Activated CD4-positive, alpha-beta T cell treated with anti-CD3 and anti-CD28 coated beads, Interleukin-2, amount 10 ng/mL, durations not matched to agents 24 days and 14 days (primary cell): ENCODE data around the gene SEL1L3. TPM values are rescaled to one million over a fixed set of nuclear protein-coding genes. Genes with fewer than 3 reads are reported as not detected.

Source experiments
- DNase-seq: peaks from one replicate; pipeline ENCODE4 v3.0.0; 2022
- H3K27ac Mint-ChIP-seq: one replicate; pipeline ENCODE4 v1.8.0; 2022; ENCODE audit warnings: mild to moderate bottlenecking, mixed read lengths
- H3K27me3 Mint-ChIP-seq: one replicate; pipeline ENCODE4 v1.8.0; 2022; ENCODE audit warnings: mixed read lengths
- H3K36me3 Mint-ChIP-seq: one replicate; pipeline ENCODE4 v1.8.0; 2022; ENCODE audit warnings: low read depth, mild to moderate bottlenecking, mixed read lengths
- H3K4me1 Mint-ChIP-seq: one replicate; pipeline ENCODE4 v1.8.0; 2021; ENCODE audit warnings: mixed read lengths
- H3K4me3 Mint-ChIP-seq: one replicate; pipeline ENCODE4 v1.8.0; 2022; ENCODE audit warnings: mild to moderate bottlenecking, moderate library complexity, mixed read lengths
- H3K9me3 Mint-ChIP-seq: one replicate; pipeline ENCODE4 v1.8.0; 2021; ENCODE audit warnings: mixed read lengths
- intact Hi-C: fragments of 100-400 bp; cut with micrococcal nuclease; formaldehyde crosslinking; loops from one replicate; pipeline ENCODE4 v1.15.1; 2023
- total RNA-seq: library from RNA; stranded (reverse); gene quantifications from 2 replicates; pipeline ENCODE4 v1.2.3, GENCODE V29; 2022

Gene SEL1L3
- total RNA-seq, 1 donor from 2014 or later, result 35.3 TPM

GRCh38 chr4:25729564-25729963 lies 133.2 kb downstream of the SEL1L3 start:
- Mint-ChIP-seq H3K27ac (no peak overlapping the region), H3K4me1 (no peaks in the 10 kb centered on the region), H3K9me3 (no peaks in the 10 kb centered on the region), H3K4me3 (no peak overlapping the region), H3K36me3 (no peaks in the 10 kb centered on the region), H3K27me3 (peaks cover 2% of the 10 kb centered on the region)
- intact Hi-C loops, result no loop called here
- no peak for DNase-seq

DNA sequence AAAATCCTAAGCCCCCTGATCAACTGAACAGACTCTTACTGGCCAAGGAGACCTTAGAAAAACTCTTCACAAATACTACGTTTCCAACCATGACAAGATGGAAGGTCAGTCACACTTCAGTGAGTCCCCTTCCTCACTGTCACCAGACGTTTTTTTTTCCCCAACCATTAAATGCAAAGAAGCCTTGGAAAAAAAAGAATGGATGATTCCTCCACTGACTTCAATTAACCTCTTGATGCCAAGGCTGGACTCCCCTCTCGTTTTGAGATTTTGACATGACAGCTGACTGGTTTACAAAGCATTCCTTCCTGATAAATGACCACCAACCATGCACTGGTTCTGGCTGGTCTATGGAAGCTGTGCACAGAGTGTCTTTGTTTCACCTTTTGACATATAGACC lies 133.9 kb downstream of the SEL1L3 start:
- Mint-ChIP-seq H3K27ac (no peak overlapping the region), H3K9me3 (no peaks in the 10 kb centered on the region), H3K27me3 (peaks cover under 1% of the 10 kb centered on the region), H3K4me1 (no peaks in the 10 kb centered on the region), H3K4me3 (no peak overlapping the region), H3K36me3 (no peaks in the 10 kb centered on the region)
- intact Hi-C loops, result no loop called here
- DNase-seq, result no peak

- DNase-seq, result no peak
- H3K4me3 Mint-ChIP-seq, result no peak overlapping the region
- no peaks in the 10 kb centered on the region for H3K4me1 Mint-ChIP-seq
- no peaks in the 10 kb centered on the region for H3K36me3 Mint-ChIP-seq
- no peak overlapping the region for H3K27ac Mint-ChIP-seq
- no peaks in the 10 kb centered on the region for H3K27me3 Mint-ChIP-seq
- intact Hi-C loops, result no loop called here
- no peaks in the 10 kb centered on the region for H3K9me3 Mint-ChIP-seq
These were observed 134.9 kb downstream of the SEL1L3 start for GRCh38 chr4:25727711-25728493.

DNA sequence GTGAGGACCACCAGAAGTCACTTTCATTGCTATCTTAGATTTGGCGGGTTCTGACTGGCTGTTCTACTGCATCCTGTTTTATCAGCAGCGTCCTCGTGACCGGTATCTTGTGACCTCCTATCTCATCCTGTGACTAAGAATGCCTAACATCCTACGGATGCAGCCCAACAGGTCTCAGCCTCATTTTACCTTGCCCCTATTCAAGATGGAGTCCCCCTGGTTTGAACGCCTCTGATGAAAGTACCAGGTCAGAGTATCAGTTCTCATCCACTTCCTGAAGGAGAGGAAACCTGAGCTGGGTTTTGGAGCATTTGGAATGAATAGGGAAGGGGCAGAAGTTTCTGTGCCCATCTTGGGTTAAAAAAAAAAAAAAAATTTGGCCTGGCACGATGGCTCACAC lies 136.9 kb downstream of the SEL1L3 start:
- no peaks in the 10 kb centered on the region for H3K36me3 Mint-ChIP-seq
- no peak for DNase-seq
- H3K9me3 Mint-ChIP-seq, result no peaks in the 10 kb centered on the region
- no peak overlapping the region for H3K4me3 Mint-ChIP-seq
- H3K27ac Mint-ChIP-seq, result no peak overlapping the region
- H3K4me1 Mint-ChIP-seq, result no peaks in the 10 kb centered on the region
- no peaks in the 10 kb centered on the region for H3K27me3 Mint-ChIP-seq
- intact Hi-C loops, result no loop called here

- Mint-ChIP-seq H3K27ac (no peak overlapping the region), H3K9me3 (no peaks in the 10 kb centered on the region), H3K27me3 (no peaks in the 10 kb centered on the region), H3K4me3 (no peak overlapping the region), H3K36me3 (no peaks in the 10 kb centered on the region), H3K4me1 (no peaks in the 10 kb centered on the region)
- intact Hi-C loops, result no loop called here
- no peak for DNase-seq
These were observed 139.4 kb downstream of the SEL1L3 start for GRCh38 chr4:25723409-25723808.

DNA sequence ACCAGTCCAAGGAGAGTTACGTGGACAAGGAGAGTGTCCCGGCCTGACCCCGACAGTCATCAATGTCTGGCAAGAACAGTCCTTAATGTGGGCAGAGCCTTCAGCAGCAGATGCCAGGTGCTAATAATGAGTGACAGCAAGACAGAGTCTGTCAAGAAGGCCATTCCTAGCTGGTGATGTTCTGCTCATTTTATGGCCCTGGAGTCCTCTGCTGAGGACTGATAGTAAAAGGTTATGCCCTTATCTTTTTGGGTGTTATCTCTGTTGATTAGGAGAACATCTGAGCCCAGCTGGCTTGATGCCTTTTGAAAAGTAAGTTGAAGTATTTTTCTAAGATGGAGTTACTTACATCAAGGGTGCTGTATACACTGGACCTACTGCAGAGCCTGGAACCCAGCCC lies 139.8 kb downstream of the SEL1L3 start:
- Mint-ChIP-seq H3K4me1 (no peaks in the 10 kb centered on the region), H3K9me3 (no peaks in the 10 kb centered on the region), H3K27me3 (no peaks in the 10 kb centered on the region), H3K4me3 (no peak overlapping the region), H3K27ac (no peak overlapping the region), H3K36me3 (no peaks in the 10 kb centered on the region)
- intact Hi-C loops, result no loop called here
- DNase-seq, result no peak

GRCh38 chr4:25713812-25714211 lies 149.0 kb downstream of the SEL1L3 start:
- no peak for DNase-seq
- no peaks in the 10 kb centered on the region for H3K4me1 Mint-ChIP-seq
- no peak overlapping the region for H3K27ac Mint-ChIP-seq
- no peak overlapping the region for H3K4me3 Mint-ChIP-seq
- H3K27me3 Mint-ChIP-seq, result no peaks in the 10 kb centered on the region
- no peaks in the 10 kb centered on the region for H3K36me3 Mint-ChIP-seq
- intact Hi-C loops, result no loop called here
- H3K9me3 Mint-ChIP-seq, result no peaks in the 10 kb centered on the region

DNA sequence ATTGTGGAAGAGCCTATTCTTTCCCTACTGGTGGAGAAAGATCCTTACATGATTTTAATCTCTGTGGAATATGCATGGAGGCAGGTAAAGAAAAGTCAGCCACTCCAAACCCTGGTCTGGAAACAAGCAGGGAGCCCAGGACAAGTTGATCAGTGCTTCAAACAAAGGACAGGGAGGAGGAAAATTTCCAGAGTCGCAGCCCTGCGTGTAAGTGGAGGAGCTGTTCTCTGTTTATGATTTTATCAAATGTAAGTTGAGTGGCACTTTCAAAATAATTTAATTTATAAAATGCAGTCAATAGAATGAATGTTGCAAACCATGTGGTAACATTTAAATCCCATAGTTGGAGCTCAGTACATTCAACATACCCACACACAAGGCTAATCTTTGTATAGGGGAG lies 150.2 kb downstream of the SEL1L3 start:
- H3K9me3 Mint-ChIP-seq, result no peaks in the 10 kb centered on the region
- no peaks in the 10 kb centered on the region for H3K4me1 Mint-ChIP-seq
- H3K36me3 Mint-ChIP-seq, result no peaks in the 10 kb centered on the region
- H3K27ac Mint-ChIP-seq, result no peak overlapping the region
- H3K4me3 Mint-ChIP-seq, result no peak overlapping the region
- no peak for DNase-seq
- intact Hi-C loops, result no loop called here
- H3K27me3 Mint-ChIP-seq, result no peaks in the 10 kb centered on the region

- H3K4me3 Mint-ChIP-seq, result no peak overlapping the region
- no peak overlapping the region for H3K27ac Mint-ChIP-seq
- no peaks in the 10 kb centered on the region for H3K9me3 Mint-ChIP-seq
- no peak for DNase-seq
- H3K27me3 Mint-ChIP-seq, result no peaks in the 10 kb centered on the region
- intact Hi-C loops, result no loop called here
- H3K36me3 Mint-ChIP-seq, result no peaks in the 10 kb centered on the region
- no peaks in the 10 kb centered on the region for H3K4me1 Mint-ChIP-seq
These were observed 152.2 kb downstream of the SEL1L3 start for GRCh38 chr4:25710637-25711036.

DNA sequence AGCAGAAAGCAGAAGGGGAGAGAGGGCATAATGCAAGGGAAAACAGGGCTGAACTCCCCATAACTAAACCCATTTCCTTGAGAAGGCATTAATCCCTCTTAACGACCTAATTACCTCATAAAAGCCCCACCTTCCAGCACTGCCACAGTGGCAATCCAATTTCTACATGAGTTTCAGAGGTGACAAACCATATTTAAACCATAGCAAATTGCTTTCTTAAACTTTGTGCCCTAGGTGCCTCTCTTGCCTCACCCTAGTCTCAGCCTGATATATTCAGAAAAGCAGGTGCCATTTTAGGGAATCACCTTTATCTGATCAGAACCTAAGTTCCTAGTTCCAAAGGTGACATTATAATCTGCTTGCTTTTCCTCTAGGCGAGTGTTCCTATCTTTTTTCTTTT lies 158.3 kb downstream of the SEL1L3 start:
- no peak for DNase-seq
- Mint-ChIP-seq H3K36me3 (no peaks in the 10 kb centered on the region), H3K9me3 (no peaks in the 10 kb centered on the region), H3K27me3 (peaks cover 2% of the 10 kb centered on the region), H3K4me3 (no peak overlapping the region), H3K27ac (no peak overlapping the region), H3K4me1 (no peaks in the 10 kb centered on the region)
- intact Hi-C loops, result no loop called here

DNA sequence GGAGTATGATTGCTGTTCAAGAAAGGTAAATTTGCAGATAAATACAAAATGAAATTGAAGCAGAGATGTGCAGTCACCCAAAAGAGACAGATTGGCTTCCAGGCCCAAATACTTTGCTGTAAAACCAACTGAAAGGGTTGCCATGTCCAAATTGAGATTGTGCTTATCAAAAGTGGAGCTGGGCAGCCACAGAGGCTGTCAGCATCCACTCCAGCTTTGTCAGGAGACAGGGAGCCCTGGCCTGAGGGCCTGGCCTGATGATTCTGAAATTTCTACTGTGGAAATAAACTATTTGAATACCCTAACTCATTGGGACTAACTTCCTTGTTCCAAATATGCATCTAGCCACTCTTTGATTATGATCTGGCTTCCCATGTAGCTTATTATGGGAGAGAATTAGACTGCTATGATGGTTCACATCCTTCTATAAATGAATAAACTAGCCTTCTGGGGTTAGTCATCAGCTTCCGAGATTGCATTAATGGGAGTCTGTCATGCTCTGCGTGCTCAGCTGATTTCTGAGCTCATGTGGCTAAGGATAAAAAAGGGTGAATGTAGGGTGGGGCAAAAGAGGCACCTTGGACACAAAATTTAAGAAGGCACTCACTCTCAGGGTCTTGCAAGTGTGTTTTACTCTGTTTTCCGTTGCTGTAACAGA lies 158.9 kb downstream of the SEL1L3 start:
- DNase-seq, result no peak
- Mint-ChIP-seq H3K27me3 (peaks cover 2% of the 10 kb centered on the region), H3K36me3 (no peaks in the 10 kb centered on the region), H3K9me3 (no peaks in the 10 kb centered on the region), H3K4me1 (no peaks in the 10 kb centered on the region), H3K4me3 (no peak overlapping the region), H3K27ac (no peak overlapping the region)
- intact Hi-C loops, result no loop called here

GRCh38 chr4:25702848-25703247 lies 159.9 kb downstream of the SEL1L3 start:
- Mint-ChIP-seq H3K4me3 (no peak overlapping the region), H3K4me1 (no peaks in the 10 kb centered on the region), H3K27ac (no peak overlapping the region), H3K27me3 (peaks cover 2% of the 10 kb centered on the region), H3K9me3 (no peaks in the 10 kb centered on the region), H3K36me3 (no peaks in the 10 kb centered on the region)
- DNase-seq, result no peak
- intact Hi-C loops, result no loop called here

- no peaks in the 10 kb centered on the region for H3K9me3 Mint-ChIP-seq
- no peaks in the 10 kb centered on the region for H3K4me1 Mint-ChIP-seq
- intact Hi-C loops, result no loop called here
- no peak overlapping the region for H3K4me3 Mint-ChIP-seq
- DNase-seq, result no peak
- H3K36me3 Mint-ChIP-seq, result no peaks in the 10 kb centered on the region
- H3K27me3 Mint-ChIP-seq, result peaks cover 2% of the 10 kb centered on the region
- no peak overlapping the region for H3K27ac Mint-ChIP-seq
These were observed 162.1 kb downstream of the SEL1L3 start for GRCh38 chr4:25700661-25701060.

GRCh38 chr4:25697516-25697915 lies 165.3 kb downstream of the SEL1L3 start:
- H3K36me3 Mint-ChIP-seq, result no peaks in the 10 kb centered on the region
- no peak overlapping the region for H3K4me3 Mint-ChIP-seq

More at GRCh38 chr4:25697516-25697915, 165.3 kb downstream of the SEL1L3 start:
- intact Hi-C loops, result no loop called here
- Mint-ChIP-seq H3K4me1 (no peaks in the 10 kb centered on the region), H3K27me3 (peaks cover 2% of the 10 kb centered on the region), H3K27ac (no peak overlapping the region), H3K9me3 (no peaks in the 10 kb centered on the region)
- no peak for DNase-seq
